SJSA1 (cell line): Measurements from ENCODE around the gene ARFIP1. TPM values are rescaled to one million over a fixed set of nuclear protein-coding genes. Genes with fewer than 3 reads are reported as not detected.

Source experiments
- DNase-seq, 2 experiments: peaks; one replicate each; pipeline ENCODE4 v3.0.0-alpha.2; 2015 to 2020; ENCODE audit warnings: low spot score in 2 of 2, low read depth in 1 of 2
- H3K27ac ChIP-seq: fragments of 250-450 bp; sonication (Bioruptor Pico); 2 replicates; pipeline ENCODE4 v1.5.1; 2020; ENCODE audit warnings: mild to moderate bottlenecking, moderate library complexity
- H3K27me3 ChIP-seq: fragments of 250-450 bp; sonication (Bioruptor Pico); replicated peaks from 2 replicates; pipeline ENCODE4 v1.5.1; 2020; ENCODE audit warnings: mild to moderate bottlenecking, moderate library complexity
- H3K36me3 ChIP-seq: fragments of 250-450 bp; sonication (Bioruptor Pico); 2 replicates; pipeline ENCODE4 v1.5.1; 2020; ENCODE audit warnings: mild to moderate bottlenecking
- H3K4me1 ChIP-seq: fragments of 250-450 bp; sonication (Bioruptor Pico); replicated peaks from 2 replicates; pipeline ENCODE4 v1.6.1; 2021; ENCODE audit warnings: mild to moderate bottlenecking
- H3K4me3 ChIP-seq: fragments of 250-450 bp; sonication (Bioruptor Pico); 2 replicates; pipeline ENCODE4 v1.5.1; 2020; ENCODE audit warnings: mild to moderate bottlenecking
- H3K9me3 ChIP-seq: fragments of 250-450 bp; sonication (Bioruptor Pico); replicated peaks from 2 replicates; pipeline ENCODE4 v1.5.1; 2020; ENCODE audit warnings: mild to moderate bottlenecking
- total RNA-seq: library from RNA; depleted of rRNA; stranded (reverse); fragments of >200 nt; shearing (Covaris generic); gene quantifications from 2 replicates; pipeline ENCODE4 v1.2.3, GENCODE V29; 2014

ARFIP1 gene
- total RNA-seq, 1 experiment from 2014 or later, result 46.4 TPM

DNA sequence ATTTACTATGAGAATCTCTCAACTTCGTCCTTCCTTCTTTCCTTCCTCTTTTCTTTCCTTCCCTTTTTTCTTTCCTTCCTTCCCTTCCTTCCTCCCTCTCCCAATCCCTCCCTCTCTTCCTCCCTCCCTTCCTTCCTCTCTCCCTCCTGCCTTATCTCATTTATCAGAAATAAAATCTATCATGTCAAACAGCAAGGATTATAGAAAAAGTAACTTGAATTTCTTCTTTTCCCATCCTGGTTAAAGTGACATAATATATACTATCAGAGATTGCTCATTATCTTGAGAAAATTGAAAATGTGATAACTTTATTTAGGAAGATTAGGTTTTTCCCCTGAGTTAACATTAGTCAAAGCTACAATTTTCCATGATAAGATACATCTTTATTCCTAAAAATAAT is 5.8 kb upstream of the ARFIP1 start:
- peaks cover 7% of the 10 kb centered on the region; the same call in 1 of the 2 replicates for H3K27me3 ChIP-seq
- no peaks in the 10 kb centered on the region for H3K36me3 ChIP-seq
- H3K27ac ChIP-seq, result no peak overlapping the region
- peaks cover 4% of the 10 kb centered on the region; the same call in 1 of the 2 replicates for H3K4me1 ChIP-seq
- no peak for DNase-seq
- no peaks in the 10 kb centered on the region for H3K9me3 ChIP-seq
- H3K4me3 ChIP-seq, result no peak overlapping the region

GRCh38 chr4:152776352-152776751 is 3.4 kb upstream of the ARFIP1 start:
- H3K9me3 ChIP-seq, result no peaks in the 10 kb centered on the region
- H3K27ac ChIP-seq, result no peak overlapping the region
- DNase-seq, result no peak
- no peaks in the 10 kb centered on the region for H3K36me3 ChIP-seq
- no peaks in the 10 kb centered on the region for H3K27me3 ChIP-seq
- no peak overlapping the region for H3K4me3 ChIP-seq
- H3K4me1 ChIP-seq, result peaks cover 10% of the 10 kb centered on the region; the same call in 1 of the 2 replicates

- Histone ChIP-seq H3K27ac (no peak overlapping the region), H3K27me3 (no peaks in the 10 kb centered on the region), H3K4me3 (no peak overlapping the region), H3K9me3 (no peaks in the 10 kb centered on the region), H3K36me3 (no peaks in the 10 kb centered on the region), H3K4me1 (peaks cover 19% of the 10 kb centered on the region)
- DNase-seq, result no peak
These were observed 2.3 kb upstream of the ARFIP1 start for GRCh38 chr4:152777488-152777887.

GRCh38 chr4:152778656-152779512 is 870 bp upstream of the ARFIP1 start:
- Histone ChIP-seq H3K4me3 (peak overlapping the region; percentile 63), H3K27me3 (no peaks in the 10 kb centered on the region), H3K4me1 (peaks cover 20% of the 10 kb centered on the region), H3K36me3 (no peaks in the 10 kb centered on the region; the same call in 1 of the 2 replicates), H3K27ac (no peak overlapping the region), H3K9me3 (no peaks in the 10 kb centered on the region)
- DNase-seq, result no peak

DNA sequence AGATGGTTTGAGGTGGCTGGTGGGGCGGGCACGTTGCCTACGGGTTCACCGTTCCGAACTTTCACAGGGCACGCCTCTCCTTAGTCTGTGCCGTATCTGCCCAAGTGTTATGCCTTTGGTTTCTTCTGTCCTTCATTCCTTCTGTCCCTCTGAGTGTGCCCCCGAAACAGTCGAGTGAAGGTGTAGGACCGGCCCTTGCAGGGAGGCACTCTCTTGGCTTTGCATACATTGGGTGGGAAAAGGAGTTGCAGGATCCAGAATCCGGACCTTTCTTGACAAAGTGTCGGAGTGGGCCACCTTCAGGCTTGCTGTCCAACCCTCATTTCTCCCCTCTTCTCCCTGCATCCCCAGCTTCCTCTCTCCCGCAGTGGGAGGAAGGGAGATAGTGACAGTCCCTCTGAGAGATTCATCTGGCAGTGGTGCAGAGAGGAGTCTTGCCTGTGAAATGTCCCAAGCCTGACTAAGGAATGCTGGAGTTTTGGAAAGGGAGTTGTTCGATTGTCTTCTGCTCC is 569 bp downstream of the ARFIP1 start:
- Histone ChIP-seq H3K4me1 (peaks cover 20% of the 10 kb centered on the region), H3K4me3 (peak overlapping the region; percentile 63), H3K27ac (peak overlapping the region; percentile 68), H3K27me3 (no peaks in the 10 kb centered on the region), H3K9me3 (no peaks in the 10 kb centered on the region), H3K36me3 (peaks cover 9% of the 10 kb centered on the region)
- DNase-seq, result peak in 1 of 2 experiments; percentile 44

DNA sequence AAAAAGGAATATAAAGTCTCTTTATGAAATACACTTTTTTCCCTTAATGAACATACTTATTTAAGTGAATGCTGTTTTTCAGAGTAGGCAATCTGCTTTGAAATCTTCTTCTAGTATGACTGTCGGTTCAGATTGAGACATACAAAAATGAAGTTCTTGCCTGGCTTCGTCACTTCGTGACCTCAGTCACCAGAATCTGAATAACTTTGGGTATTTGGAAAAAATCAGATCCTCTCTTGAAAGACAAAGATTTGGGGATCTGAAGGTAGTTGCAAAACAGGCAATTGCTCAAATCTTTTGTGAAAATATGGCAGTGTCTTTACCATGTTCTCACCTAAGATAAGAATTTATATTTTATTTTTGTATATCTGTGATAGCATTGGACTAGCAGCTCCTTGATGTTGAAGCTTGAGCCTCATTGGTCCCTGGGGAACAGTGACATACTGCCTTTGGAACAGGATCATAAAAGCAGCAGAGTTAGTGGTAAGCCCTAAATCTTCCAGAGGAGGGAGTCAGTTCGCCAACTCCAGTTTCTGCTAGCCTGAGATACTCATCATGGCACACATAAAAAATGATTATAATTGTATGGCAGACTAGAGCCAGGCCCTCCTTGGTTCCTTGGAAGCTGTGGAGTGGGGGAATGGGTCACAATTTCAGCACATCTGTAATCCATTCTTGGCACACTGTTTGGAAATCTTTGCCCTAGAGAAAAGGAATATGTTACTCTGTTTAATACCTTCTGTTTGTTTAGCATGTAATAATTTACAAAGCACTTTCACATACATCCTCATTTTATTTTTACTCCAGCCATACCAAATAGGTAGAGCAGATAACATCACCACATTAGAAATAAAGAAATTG is 5.0 kb downstream of the ARFIP1 start:
- DNase-seq, result no peak
- Histone ChIP-seq H3K27ac (no peak overlapping the region), H3K4me1 (peaks cover 22% of the 10 kb centered on the region), H3K9me3 (no peaks in the 10 kb centered on the region), H3K36me3 (peaks cover 15% of the 10 kb centered on the region), H3K4me3 (no peak overlapping the region), H3K27me3 (no peaks in the 10 kb centered on the region)

- Histone ChIP-seq H3K4me1 (peaks cover 20% of the 10 kb centered on the region), H3K9me3 (no peaks in the 10 kb centered on the region), H3K4me3 (no peak overlapping the region), H3K27ac (no peak overlapping the region), H3K36me3 (peaks cover 15% of the 10 kb centered on the region), H3K27me3 (no peaks in the 10 kb centered on the region)
- no peak for DNase-seq
These were observed 6.2 kb downstream of the ARFIP1 start for GRCh38 chr4:152785639-152786615.

DNA sequence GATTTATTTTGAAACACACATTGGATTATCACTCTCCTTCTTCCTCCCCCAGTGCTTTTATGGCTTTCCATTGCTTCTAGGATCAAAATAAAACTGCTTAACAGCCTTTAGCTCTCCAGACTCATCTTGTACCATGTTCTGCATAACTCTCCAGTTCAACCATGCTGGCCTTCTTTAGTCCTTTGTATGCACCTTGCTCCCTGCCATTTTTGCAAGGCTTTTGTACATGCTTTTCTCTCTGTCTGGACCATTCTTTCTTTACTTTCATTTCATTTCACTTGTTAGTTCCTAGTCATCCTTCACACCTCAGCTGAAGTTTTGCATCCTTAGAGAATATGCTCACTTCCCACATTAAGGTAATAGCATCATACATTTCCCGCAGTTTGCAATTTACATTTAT is 6.9 kb downstream of the ARFIP1 start:
- Histone ChIP-seq H3K4me1 (peaks cover 19% of the 10 kb centered on the region), H3K36me3 (peaks cover 15% of the 10 kb centered on the region), H3K27me3 (no peaks in the 10 kb centered on the region), H3K4me3 (no peak overlapping the region), H3K9me3 (no peaks in the 10 kb centered on the region), H3K27ac (no peak overlapping the region)
- DNase-seq, result no peak

DNA sequence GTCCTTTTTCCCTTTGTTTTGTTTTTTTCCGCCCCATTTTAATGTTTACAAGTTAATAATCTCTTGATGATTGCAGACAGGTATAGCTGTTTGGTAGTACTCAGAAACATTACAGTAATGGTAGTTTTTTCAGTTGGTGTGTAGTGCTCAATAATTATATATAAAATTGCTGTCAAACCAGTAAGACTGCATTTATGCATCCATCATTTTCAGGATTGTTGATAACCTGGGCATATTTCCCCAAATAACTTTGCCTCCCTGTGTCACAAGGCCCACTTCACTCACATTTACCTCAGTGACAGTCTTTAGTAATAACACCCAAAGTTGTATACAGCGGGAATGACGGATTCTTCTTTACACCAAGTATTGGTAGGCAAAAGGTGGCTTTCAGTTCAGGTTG is 16.1 kb downstream of the ARFIP1 start:
- no peak overlapping the region for H3K4me3 ChIP-seq
- no peaks in the 10 kb centered on the region for H3K27me3 ChIP-seq
- no peak overlapping the region for H3K27ac ChIP-seq
- no peak for DNase-seq
- H3K4me1 ChIP-seq, result no peaks in the 10 kb centered on the region
- H3K36me3 ChIP-seq, result no peaks in the 10 kb centered on the region
- H3K9me3 ChIP-seq, result no peaks in the 10 kb centered on the region

DNA sequence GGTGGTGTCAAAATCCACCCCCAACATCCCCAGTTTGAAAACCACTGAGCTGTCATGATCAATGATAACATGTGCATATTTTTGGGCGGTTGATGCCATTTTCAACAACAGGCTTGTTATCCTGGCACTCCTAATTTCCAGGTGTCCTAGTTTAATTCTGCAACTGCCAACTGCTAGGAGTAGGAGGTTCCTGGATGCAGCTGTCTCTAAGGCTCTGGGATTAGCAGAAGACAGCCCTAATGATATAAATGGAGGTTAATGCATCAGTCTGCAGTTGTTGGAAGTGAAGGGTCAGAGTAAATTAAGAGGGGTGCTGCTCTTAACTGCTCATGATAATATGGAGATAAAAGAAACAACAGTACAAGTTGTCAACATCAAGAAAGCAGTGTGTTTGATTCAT is 23.8 kb downstream of the ARFIP1 start:
- no peaks in the 10 kb centered on the region for H3K36me3 ChIP-seq
- no peak overlapping the region for H3K4me3 ChIP-seq
- H3K4me1 ChIP-seq, result peaks cover 10% of the 10 kb centered on the region
- no peak for DNase-seq
- H3K27me3 ChIP-seq, result no peaks in the 10 kb centered on the region
- H3K9me3 ChIP-seq, result no peaks in the 10 kb centered on the region
- no peak overlapping the region for H3K27ac ChIP-seq

- Histone ChIP-seq H3K4me3 (no peak overlapping the region), H3K36me3 (peaks cover 9% of the 10 kb centered on the region; the same call in 1 of the 2 replicates), H3K27ac (no peak overlapping the region), H3K9me3 (no peaks in the 10 kb centered on the region), H3K4me1 (peaks cover 10% of the 10 kb centered on the region), H3K27me3 (no peaks in the 10 kb centered on the region)
- DNase-seq, result no peak
These were observed 25.4 kb downstream of the ARFIP1 start for GRCh38 chr4:152805071-152805650.

DNA sequence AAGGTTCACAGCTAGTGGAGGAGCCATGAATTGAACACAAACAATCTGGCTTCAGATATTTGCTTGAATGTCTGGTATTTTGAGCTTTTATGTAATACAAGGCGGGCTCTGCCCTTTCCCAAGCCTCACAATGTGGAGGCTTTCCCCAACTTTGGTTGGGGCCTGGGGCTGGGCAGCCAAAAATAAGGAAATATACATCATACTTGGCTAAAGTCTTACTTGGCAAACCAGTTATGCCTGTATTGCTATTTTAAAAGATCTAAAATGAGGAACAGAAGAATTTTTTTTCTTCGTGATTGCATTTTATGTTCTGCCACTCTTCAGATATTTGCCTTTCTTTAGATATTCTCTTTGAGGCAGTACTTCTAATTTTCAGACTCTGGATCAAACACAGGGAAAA is 26.1 kb downstream of the ARFIP1 start:
- no peak overlapping the region for H3K4me3 ChIP-seq
- no peak overlapping the region for H3K27ac ChIP-seq
- H3K9me3 ChIP-seq, result no peaks in the 10 kb centered on the region
- H3K27me3 ChIP-seq, result no peaks in the 10 kb centered on the region
- H3K36me3 ChIP-seq, result peaks cover 9% of the 10 kb centered on the region; the same call in 1 of the 2 replicates
- peaks cover 10% of the 10 kb centered on the region for H3K4me1 ChIP-seq
- DNase-seq, result no peak
